Left lobe of liver (tissue), 2 donors: ENCODE measurements around the gene HOXD11. TPM values are rescaled to one million over a fixed set of nuclear protein-coding genes. Genes with fewer than 3 reads are reported as not detected.

Experiments
- ATAC-seq: fragments of 200-7000 bp; cut with Tn5 transposase; one replicate; pipeline ENCODE4 v1.9.1; 2020; ENCODE audit warnings: mild to moderate bottlenecking, moderate library complexity
- DNase-seq: peaks from one replicate; pipeline ENCODE4 v3.0.0-alpha.2; 2020; ENCODE audit warnings: low spot score
- total RNA-seq: library from RNA; stranded (reverse); gene quantifications from one replicate; pipeline ENCODE4 v1.2.1, GENCODE V29; 2021
- donor health status: DM: no; HTN: no; CAD: no; lungs with moderate emphysema.
- donor health status: DM: no; HTN: yes; CAD: no.

HOXD11 gene
- total RNA-seq, 1 donor from 2014 or later = not detected

GRCh38 chr2:176130957-176131847, 24.1 kb downstream of the HOXD11 start:
- no peak for DNase-seq
- no peak for ATAC-seq

GRCh38 chr2:176131848-176132158, 24.7 kb downstream of the HOXD11 start:
- DNase-seq (no peak), ATAC-seq (no peak)

DNA sequence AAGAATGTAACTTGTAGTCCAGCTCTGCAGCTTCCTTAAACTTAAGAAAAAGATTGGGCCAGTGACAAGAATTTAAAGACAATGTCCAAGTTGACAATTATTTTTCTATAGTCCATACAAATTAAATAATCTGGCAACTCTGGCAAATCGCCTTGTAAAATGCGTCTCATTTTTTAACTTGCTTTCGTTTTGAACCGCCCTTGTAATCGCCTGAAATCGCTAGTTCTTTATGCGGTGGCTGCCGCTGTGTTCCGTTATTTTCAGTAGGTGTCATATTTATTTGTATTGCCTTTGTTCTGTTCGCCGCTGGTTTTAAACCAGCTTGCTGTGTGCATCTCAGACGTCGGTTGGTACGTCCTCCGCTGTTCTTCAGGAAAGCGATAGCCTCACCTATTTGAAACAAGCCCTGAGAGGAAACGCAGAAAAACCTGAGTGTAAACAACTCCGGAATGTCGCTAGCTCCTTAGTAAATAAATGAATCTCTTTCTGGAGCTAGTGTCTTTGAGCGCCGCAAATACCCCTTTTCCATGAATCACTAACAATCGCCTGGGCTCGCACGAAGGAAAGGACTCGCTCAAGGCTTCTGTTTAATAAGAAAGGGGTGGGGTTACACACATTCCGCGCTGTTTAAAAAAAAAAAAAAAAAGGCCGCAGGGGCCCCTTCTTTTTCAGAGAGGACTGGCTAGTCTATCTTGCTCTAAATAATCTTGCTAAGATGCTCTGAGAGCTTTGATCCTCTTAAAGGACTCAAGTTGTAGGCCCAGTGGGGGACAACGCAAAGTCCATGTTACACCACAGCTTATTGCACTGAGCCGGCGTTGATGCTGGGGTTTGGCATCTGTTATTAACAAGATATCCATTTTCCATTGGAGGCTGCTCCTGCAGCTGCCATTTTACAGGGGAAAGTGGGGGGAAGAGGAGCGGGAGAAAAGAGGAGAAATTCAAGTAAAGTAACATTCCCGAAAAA, 25.4 kb downstream of the HOXD11 start:
- ATAC-seq (no peak), DNase-seq (no peak)

DNA sequence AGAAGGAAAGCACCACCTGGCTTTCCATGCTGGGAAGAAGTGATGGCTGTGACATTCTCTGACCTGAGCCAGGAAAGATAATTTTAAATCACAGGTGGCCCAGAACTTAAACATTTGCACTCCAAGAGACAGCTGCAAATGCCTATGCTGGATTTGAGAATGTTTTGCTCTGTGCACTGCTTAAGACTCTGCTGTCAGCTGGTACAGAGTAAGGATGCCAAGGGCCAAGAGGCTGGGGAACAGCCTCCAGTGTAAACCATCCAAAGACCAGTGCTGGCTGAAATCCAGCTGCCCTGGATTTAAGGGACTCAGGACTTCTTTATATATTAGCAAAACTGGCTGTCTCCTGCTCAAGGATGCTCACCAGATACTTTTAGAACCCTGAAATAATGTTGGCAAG, 26.3 kb downstream of the HOXD11 start:
- DNase-seq (no peak), ATAC-seq (no peak)

- DNase-seq (no peak), ATAC-seq (no peak)
These were observed 27.0 kb downstream of the HOXD11 start for GRCh38 chr2:176134035-176134434.

- ATAC-seq (no peak), DNase-seq (no peak)
These were observed 28.0 kb downstream of the HOXD11 start for GRCh38 chr2:176135035-176135440.

DNA sequence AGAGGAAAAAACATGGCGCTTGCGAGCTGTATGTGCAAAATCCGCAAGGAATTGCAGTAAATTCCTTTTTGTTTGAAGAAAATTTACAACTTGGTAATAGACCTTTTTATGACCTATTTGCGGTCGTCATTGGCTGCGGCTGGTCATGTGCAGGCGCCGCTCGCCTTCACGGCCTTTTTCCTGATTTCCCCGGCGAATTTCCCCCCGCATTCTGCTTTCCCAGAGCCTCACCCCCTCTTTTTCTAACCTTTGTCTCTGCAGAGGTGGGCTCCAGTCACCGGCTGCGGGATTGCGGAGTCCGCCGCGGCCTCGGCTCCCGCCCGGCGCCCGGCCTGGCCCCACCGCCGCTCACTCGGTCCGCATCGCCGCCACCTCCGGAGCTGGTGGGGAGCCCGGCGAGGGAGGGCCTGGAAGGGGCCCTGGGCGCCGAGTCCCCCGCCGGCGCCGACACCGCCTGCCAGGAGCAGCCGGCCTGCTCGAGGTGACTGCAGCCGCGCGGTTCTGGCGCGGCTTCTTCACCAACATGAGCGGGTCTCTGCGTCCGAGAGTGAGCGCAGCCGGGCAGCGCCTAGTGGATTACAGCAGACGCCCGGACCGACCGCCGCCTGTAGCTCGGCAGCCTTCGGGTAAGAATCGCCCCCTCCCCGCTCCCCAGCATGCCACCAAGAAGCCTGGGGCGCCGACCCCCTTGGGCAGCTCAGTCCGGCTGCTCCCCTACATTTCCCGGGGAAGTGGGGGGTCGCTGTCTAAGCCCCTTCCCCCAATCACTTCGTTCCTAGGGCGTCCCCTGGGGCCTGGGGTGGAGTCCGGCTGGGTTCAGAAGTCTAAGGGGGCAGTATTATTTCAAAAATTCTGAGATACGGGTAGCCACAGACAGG, 29.5 kb downstream of the HOXD11 start:
- no peak for DNase-seq
- ATAC-seq = no peak

- DNase-seq (no peak), ATAC-seq (no peak)
These were observed 30.1 kb downstream of the HOXD11 start for GRCh38 chr2:176137252-176137580.

DNA sequence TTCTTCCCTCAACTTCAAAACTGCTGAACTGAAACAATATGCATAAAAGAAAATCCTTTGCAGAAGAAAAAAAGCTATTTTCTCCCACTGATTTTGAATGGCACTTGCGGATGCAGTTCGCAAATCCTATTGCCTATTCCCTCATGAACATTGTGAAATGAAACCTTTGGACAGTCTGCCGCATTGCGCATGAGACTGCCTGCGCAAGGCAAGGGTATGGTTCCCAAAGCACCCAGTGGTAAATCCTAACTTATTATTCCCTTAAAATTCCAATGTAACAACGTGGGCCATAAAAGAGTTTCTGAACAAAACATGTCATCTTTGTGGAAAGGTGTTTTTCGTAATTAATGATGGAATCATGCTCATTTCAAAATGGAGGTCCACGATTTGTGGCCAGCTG, 30.8 kb downstream of the HOXD11 start:
- DNase-seq (peak; percentile 60), ATAC-seq (peak; percentile 62)

DNA sequence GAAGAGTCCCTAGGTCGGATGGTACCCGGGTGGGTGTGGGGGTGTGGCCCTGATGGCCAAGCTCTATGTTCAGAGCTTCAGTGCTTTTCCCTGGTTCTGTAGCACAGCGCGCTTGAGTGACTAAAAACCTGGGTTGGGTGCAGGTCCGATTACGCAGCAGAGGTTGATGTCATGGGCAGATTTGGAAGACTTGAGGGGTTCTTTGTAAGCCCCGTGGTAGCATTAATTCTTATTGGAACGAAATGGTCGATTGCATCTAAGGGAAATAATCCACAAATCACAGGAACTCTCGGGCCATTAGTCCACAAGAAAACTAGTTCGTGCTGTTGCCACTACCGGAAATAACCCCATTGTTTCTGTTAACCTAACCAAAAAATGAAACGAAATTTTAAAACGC, 31.4 kb downstream of the HOXD11 start:
- ATAC-seq (no peak), DNase-seq (no peak)

GRCh38 chr2:176138923-176139660, 32.0 kb downstream of the HOXD11 start:
- no peak for DNase-seq
- no peak for ATAC-seq

GRCh38 chr2:176139661-176140512, 32.8 kb downstream of the HOXD11 start:
- ATAC-seq (no peak), DNase-seq (no peak)

DNA sequence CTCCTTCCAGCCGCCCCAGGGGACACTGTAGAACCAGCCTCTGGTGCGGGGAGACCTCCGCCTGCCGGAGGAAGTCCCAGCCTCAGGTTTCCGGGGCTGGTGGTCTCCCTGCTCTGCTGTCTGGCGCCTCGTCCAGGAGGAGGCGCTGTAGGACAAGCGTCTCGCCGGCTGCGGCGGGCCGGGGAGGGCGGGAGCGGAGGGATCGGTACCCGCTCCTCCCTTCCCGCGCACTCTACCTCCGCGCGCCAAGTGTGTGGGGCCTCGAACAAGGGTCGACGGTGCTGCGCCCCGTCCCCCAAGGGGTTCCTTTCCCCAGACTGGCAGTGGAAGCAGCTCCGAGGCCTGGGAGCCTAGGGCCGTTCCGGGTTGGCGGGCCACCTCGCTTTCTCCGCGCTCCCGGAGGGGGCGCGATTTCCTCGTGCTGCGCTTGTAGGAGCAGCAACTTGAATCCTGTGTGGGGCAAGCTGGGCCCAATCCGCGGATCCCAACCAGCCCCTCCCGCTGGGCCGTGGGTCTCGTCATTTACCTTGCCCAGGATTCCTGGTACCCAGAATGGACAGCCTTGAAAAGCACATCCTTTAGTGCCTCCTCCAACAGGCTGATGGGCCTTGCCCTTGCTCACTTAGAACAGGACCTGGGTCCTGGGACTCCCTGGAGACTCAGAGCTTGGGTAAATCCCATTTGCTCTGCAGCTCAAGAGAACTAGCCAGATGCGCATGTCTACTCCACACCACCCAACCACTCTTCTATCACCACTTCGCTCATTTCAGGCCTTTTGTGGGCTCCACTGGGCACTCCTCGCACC, 33.6 kb downstream of the HOXD11 start:
- DNase-seq (peak; percentile 66), ATAC-seq (peak; percentile 95)

GRCh38 chr2:176142281-176142680, 35.2 kb downstream of the HOXD11 start:
- ATAC-seq (no peak), DNase-seq (no peak)

DNA sequence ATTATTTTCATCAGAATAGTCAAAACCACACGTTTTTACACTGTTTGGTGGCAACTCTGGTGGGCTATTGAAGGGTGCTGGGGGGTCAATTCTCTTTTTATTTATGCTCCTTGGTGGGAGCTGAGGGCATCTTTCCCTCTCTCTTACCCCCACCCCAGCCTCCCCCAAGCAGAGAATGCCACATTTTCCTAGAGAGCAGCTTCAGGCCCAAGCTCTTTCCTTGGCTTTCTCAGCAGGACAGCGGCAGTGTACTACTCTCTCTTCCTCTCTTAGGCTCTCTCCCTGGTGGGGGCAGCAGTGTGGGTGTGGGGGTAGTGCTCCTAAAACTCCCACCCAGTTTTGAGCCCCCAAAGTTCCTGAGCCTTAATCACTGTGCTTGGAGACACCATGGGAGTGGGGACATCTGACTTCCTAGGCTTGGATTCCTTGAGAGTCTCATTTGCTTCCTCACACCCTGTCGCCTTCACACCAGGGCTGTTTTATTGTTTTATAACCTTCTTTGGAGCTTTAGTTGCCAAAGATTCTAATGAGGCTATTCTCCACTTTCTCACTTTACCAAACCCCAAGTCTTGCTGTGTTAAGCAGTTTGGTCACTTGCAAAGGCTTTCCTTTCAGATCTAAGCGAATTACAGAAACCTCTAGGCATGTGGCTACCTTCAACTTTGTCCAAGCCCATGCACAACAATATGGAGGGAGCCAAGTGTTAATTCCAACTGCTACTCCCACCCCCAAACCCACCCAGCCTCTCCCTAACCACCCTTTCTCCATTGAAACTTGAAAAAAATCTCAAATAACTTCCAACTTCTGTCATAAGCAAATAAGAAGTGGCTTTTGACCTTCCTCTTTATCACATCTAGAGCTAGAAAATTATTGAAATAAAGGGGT, 38.2 kb downstream of the HOXD11 start:
- no peak for DNase-seq
- no peak for ATAC-seq

DNA sequence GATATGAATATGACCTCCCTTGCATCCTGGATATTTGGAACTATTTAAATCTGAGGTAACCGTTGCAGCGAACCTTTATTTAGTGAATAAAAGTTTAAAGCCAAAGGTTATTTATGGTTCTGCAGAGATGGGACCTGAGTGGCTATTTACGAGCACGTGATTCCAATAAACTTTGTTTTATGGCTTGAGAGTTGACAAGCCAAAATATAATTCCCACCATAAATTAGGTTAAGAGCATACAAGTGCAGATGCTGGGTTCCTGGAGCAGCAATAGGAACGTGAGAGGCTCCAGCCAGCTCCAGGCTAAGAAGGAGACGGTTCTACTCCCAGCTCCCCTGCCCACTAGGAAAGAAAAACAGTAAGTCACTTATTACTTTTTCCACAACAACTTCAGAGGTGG, 39.0 kb downstream of the HOXD11 start:
- DNase-seq (no peak), ATAC-seq (no peak)

GRCh38 chr2:176146645-176147044, 39.6 kb downstream of the HOXD11 start:
- DNase-seq (no peak), ATAC-seq (no peak)
